NB4 (cell line): ENCODE data around the gene MDM2.

Source experiments
- MYC ChIP-seq: IDR thresholded peaks from 2 replicates; pipeline ENCODE4 v1.6.1; 2011; ENCODE audit warnings: low read depth, low read length
- POLR2A ChIP-seq: IDR thresholded peaks from 2 replicates; pipeline ENCODE4 v1.6.1; 2011; ENCODE audit warnings: mild to moderate bottlenecking; ENCODE audit not compliant: insufficient read length; ENCODE audit errors: extremely low read depth
- TF ChIP-seq, protein P1 (sequence below): IDR thresholded peaks from one replicate; pipeline ENCODE4 v1.5.1; 2012; ENCODE audit warnings: low read depth, low read length
- TF ChIP-seq, protein P2 (sequence below): IDR thresholded peaks from 2 replicates; pipeline ENCODE4 v1.6.1; 2011; ENCODE audit warnings: low read depth, low read length

DNA sequence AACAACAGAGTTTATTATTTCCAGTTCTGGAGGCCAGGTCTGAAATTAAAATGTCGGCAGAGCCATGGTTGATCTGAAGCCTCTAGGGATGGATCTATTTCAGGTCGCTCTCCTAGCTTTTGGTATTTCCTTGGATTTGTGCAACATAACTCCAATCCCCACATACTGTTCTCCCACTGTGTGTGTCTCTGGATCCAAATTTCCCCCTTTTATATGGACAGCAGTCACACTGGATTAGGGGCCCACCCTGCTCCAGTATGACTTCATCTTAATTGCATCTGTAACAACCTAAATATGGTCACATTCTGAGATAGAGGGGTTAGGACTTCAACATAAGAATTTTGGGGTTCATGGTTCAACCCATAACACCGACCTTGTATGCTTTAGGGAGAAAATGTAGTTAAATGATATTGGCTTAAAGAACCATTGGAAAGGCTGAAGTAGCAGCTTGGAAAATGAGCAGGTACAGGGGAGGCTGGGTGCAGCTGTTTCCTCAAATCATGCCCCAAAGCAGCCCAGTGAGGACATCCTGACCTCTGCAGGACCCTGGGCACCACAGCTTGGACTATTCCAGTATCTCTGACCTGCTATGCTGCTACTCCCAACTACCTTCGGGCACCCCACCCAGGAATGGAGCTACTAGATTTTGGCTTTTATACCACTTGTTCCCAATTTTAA, 13.9 kb upstream of the MDM2 start:
- TF ChIP-seq, protein P1, sequence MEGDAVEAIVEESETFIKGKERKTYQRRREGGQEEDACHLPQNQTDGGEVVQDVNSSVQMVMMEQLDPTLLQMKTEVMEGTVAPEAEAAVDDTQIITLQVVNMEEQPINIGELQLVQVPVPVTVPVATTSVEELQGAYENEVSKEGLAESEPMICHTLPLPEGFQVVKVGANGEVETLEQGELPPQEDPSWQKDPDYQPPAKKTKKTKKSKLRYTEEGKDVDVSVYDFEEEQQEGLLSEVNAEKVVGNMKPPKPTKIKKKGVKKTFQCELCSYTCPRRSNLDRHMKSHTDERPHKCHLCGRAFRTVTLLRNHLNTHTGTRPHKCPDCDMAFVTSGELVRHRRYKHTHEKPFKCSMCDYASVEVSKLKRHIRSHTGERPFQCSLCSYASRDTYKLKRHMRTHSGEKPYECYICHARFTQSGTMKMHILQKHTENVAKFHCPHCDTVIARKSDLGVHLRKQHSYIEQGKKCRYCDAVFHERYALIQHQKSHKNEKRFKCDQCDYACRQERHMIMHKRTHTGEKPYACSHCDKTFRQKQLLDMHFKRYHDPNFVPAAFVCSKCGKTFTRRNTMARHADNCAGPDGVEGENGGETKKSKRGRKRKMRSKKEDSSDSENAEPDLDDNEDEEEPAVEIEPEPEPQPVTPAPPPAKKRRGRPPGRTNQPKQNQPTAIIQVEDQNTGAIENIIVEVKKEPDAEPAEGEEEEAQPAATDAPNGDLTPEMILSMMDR, result no peak
- TF ChIP-seq POLR2A, result no peak
- TF ChIP-seq MYC, result no peak
- TF ChIP-seq, protein P2, sequence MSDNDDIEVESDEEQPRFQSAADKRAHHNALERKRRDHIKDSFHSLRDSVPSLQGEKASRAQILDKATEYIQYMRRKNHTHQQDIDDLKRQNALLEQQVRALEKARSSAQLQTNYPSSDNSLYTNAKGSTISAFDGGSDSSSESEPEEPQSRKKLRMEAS, result no peak
